Neutrophil (primary cell): Measurements from ENCODE around the gene TUBGCP2.

Experiments used
- H3K27ac ChIP-seq: fragments of 200-600 bp; sonication (generic); 2 replicates; pipeline ENCODE4 v1.5.1; 2016; ENCODE audit warnings: mild to moderate bottlenecking, moderate library complexity
- H3K27me3 ChIP-seq: fragments of 200-600 bp; sonication (generic); 2 replicates; pipeline ENCODE4 v1.6.0; 2016; ENCODE audit warnings: mild to moderate bottlenecking
- H3K36me3 ChIP-seq: fragments of 200-600 bp; sonication (generic); 2 replicates; pipeline ENCODE4 v1.5.1; 2017
- H3K4me1 ChIP-seq, 2 experiments: fragments of 200-600 bp in 1 of 2; sonication (generic) in 1 of 2; 1 replicate in 1 of 2; 2 replicates in 1 of 2; pipeline versions ENCODE4 v1.5.1 to v1.6.1; 2013 to 2016; ENCODE audit warnings: low read depth in 1 of 2, low read length in 1 of 2, mild to moderate bottlenecking in 1 of 2, moderate library complexity in 1 of 2; ENCODE audit not compliant: control insufficient read depth in 1 of 2, insufficient read depth in 1 of 2
- H3K4me3 ChIP-seq, 2 experiments: fragments of 200-600 bp in 1 of 2; sonication (generic) in 1 of 2; 1 replicate in 1 of 2; 2 replicates in 1 of 2; pipeline ENCODE4 v1.5.1; 2013 to 2016; ENCODE audit warnings: low read depth in 1 of 2, low read length in 1 of 2, mild to moderate bottlenecking in 1 of 2, moderate library complexity in 1 of 2
- H3K9me3 ChIP-seq: fragments of 200-600 bp; sonication (generic); 2 replicates; pipeline ENCODE4 v1.5.1; 2016
- TF ChIP-seq, protein P1 (sequence below): fragments of 200-600 bp; sonication (generic); IDR thresholded peaks from 2 replicates; pipeline ENCODE4 v1.5.1; 2016; ENCODE audit warnings: antibody characterized with exemption

The TUBGCP2 gene

DNA sequence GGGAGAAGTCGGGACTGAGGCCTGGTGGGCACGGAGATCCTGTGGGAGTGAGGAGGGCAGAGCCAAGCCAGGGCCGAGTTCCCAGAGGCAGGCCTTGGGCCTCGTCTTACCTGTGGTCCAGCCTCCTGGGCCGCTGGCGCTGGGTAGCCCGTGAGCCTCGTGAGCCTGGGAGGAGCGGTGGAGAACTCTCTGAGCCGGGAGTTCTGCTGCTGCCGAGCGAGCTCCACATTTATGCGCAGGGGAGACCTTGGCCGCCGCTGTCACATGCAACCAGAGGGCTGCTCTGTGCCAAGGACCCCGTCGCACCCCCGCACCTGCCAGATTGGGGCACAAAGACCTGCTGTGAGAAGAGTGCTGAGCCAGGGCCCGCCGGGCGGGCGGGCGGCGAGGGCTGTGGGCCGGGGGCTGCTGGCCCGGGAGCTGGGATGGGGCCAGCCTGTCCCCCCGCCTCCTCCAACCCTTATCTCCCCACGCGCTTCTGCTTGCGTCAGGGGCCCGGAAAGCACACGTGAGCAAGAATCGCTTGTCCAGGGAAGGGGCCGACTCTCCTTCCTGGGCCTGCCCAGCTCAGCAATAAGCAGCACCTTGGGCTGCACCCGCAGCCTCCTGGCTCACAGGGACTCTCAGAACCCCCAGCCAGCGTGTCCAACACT, 60.9 kb downstream of the TUBGCP2 start:
- no peak overlapping the region for H3K4me3 ChIP-seq
- no peaks in the 10 kb centered on the region for H3K4me1 ChIP-seq
- no peaks in the 10 kb centered on the region for H3K9me3 ChIP-seq
- H3K36me3 ChIP-seq, result no peaks in the 10 kb centered on the region
- H3K27me3 ChIP-seq, result peaks cover 84% of the 10 kb centered on the region
- H3K27ac ChIP-seq, result no peak overlapping the region
- TF ChIP-seq, protein P1, sequence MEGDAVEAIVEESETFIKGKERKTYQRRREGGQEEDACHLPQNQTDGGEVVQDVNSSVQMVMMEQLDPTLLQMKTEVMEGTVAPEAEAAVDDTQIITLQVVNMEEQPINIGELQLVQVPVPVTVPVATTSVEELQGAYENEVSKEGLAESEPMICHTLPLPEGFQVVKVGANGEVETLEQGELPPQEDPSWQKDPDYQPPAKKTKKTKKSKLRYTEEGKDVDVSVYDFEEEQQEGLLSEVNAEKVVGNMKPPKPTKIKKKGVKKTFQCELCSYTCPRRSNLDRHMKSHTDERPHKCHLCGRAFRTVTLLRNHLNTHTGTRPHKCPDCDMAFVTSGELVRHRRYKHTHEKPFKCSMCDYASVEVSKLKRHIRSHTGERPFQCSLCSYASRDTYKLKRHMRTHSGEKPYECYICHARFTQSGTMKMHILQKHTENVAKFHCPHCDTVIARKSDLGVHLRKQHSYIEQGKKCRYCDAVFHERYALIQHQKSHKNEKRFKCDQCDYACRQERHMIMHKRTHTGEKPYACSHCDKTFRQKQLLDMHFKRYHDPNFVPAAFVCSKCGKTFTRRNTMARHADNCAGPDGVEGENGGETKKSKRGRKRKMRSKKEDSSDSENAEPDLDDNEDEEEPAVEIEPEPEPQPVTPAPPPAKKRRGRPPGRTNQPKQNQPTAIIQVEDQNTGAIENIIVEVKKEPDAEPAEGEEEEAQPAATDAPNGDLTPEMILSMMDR, result no peak

DNA sequence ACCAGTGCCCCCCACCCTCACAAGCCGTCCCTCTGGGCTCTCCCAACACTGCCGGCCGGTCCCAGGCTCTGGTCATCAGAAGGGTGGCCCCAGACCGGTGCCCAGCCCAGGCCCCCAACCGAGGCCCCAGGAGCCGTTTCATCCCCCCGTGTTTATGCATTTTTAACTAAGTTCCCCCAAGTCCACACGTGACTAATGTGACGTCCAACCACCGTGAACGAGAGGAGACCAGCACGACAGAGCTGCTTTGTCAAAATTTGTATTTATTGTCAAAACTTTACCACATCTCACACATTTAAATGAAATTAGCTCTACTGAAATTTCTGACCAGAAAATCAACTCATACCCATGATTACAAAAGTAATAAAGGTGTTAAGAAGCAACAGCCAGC, 62.4 kb downstream of the TUBGCP2 start:
- TF ChIP-seq, protein P1, result no peak
- no peaks in the 10 kb centered on the region for H3K36me3 ChIP-seq
- peaks cover 89% of the 10 kb centered on the region for H3K27me3 ChIP-seq

DNA sequence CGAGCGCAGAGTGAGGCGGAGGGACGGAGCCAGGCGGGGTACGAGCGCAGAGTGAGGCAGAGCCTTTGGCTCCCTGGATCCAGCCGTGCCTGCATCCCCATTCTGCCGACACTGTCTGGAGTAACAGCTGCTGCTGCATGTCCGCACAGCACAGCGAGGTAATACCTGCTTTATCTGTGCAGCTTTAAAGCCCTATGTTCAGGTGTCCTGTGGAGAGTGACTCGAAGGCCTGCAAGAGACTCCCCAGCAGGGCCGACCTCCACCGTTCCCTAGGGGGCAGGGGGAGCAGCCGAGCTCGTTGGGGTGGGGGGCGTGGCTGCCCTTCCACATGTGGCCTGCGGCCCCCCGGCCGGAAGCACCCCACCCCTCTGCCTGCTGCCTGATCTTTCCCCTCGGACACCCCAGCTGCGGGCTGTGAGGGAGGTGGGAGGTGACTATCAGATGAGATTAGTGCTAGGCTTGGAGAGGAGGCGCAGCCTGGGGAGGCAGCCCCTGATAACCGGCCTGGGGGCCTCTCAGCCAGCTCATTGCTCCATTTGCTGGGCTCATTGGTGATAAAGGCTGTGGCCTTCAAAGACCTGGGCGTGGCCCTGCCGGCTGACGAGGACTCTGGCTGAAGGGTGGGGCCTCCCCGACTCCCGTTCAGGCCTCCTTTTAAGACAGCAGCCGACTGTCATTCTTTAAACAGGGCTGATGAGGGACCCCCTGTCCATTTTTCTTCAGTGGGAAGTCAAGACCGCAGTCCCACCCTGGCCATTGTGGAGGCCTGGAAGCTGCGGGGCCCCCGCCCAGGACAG, 63.0 kb downstream of the TUBGCP2 start:
- Histone ChIP-seq H3K4me1 (peaks cover 8 to 14% of the 10 kb centered on the region in 2 experiments), H3K4me3 (no peak overlapping the region), H3K27ac (no peak overlapping the region), H3K36me3 (no peaks in the 10 kb centered on the region), H3K9me3 (no peaks in the 10 kb centered on the region), H3K27me3 (peaks cover 94% of the 10 kb centered on the region)
- TF ChIP-seq, protein P1, result no peak

More for the DNA sequence above, 62.4 kb downstream of the TUBGCP2 start:
- no peak overlapping the region for H3K27ac ChIP-seq
- H3K4me1 ChIP-seq, result peaks cover 6 to 8% of the 10 kb centered on the region in 2 experiments
- H3K9me3 ChIP-seq, result no peaks in the 10 kb centered on the region
- no peak overlapping the region for H3K4me3 ChIP-seq

DNA sequence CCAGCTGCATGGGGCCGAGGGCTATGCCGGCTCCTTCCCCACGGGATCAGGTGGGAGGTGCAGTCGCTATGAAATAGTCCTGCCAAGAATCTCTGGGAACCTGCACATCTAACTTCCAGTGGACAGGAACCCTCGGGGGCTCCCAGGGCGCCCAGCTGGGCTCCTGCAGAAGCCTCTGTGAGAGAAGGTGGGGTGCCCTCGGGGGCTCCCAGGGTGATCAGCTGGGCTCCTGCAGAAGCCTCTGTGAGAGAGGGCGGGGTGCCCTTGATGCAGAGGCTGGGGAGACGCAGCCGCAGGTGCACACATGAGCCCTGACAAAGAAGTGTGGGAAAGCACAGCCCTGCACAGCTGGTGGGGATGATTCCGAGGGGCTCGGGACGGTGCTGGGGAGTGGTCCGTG, 65.1 kb downstream of the TUBGCP2 start:
- TF ChIP-seq, protein P1, result no peak
- Histone ChIP-seq H3K4me3 (no peak overlapping the region), H3K36me3 (no peaks in the 10 kb centered on the region), H3K27ac (no peak overlapping the region), H3K27me3 (peaks cover 98% of the 10 kb centered on the region), H3K9me3 (no peaks in the 10 kb centered on the region), H3K4me1 (peaks cover 8 to 15% of the 10 kb centered on the region in 2 experiments)

DNA sequence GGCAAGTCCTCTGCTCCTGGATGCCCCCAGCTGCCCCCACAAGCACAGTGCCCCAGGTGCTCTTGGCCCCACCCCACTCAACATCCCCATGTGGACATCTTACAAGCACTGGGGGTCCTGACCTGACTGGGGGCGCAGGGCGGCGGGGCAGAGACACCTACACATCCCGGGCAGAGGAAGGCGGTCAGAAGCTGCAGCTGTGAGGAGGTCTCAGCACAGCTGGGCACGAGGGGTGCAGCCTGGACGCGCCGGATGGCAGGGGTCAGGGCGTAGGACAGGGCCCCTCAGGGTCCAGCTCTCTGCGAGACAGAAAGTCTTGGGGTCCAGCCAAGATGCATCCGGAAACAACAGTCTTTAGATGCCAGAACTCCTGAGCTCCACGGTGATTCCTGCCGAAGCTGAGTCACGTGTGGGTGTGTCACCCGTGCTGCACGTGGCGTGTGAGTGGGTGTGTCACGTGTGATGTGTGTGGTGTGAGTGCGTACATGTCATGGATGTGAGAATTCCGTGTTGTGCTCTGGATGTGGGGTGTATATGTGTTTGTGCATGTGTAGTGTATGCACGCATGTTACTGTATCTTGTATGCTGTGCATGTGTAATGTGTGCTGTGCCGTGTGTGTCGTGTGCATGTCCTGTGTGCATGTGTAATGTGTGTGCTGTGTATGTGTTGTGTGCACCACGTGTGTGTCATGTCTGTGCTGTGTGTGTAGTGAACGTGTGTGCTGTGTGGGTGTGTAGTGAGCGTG, 65.9 kb downstream of the TUBGCP2 start:
- H3K27ac ChIP-seq, result no peak overlapping the region
- H3K27me3 ChIP-seq, result peaks cover 100% of the 10 kb centered on the region
- TF ChIP-seq, protein P1, result no peak
- no peaks in the 10 kb centered on the region for H3K9me3 ChIP-seq
- no peak overlapping the region for H3K4me3 ChIP-seq
- H3K4me1 ChIP-seq, result peaks cover 8 to 15% of the 10 kb centered on the region in 2 experiments
- H3K36me3 ChIP-seq, result no peaks in the 10 kb centered on the region
